ENCODE measurements around the gene SNX13.
"Not testable (repeated sequence)": the region's sequence is repeated elsewhere in the genome, so short reads cannot be mapped to it uniquely, and the experiment has no call there.

Gene SNX13

DNA sequence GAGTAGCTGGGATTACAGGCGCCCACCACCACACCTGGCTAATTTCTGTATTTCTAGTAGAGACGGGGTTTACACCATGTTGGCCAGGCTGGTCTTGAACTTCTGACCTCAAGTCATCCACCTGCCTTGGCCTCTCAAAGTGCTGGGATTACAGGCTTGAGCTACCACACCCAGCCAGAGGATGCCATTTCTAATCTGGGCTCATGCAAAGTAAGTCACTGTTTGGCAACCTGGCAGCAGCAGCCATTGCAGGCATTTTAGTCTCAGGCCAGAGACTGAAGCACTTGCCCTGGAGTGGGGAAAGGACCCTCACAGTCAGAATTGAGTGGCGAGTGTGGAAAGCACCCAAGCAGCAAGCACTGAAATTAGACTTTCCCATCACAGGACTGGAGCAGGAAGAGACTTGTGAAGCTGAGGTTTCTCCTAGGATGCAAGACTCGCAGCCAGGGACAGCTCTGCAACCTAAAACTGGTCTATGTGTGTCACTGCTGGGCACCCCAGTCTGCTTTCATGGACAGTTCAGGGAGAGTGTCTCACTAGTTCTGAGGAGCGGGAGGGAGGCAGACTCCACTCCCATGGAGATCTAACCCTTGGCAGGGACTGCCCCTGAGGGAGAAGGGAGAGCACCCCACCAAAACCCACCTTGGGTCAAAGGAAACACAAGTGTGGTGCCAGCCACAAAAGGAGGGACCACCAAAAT lies 27.6 kb downstream of the SNX13 start:
- DNase-seq: no peak

- DNase-seq: no peak
Measured at GRCh38 chr7:17912050-17912449, 28.2 kb downstream of the SNX13 start.

DNA sequence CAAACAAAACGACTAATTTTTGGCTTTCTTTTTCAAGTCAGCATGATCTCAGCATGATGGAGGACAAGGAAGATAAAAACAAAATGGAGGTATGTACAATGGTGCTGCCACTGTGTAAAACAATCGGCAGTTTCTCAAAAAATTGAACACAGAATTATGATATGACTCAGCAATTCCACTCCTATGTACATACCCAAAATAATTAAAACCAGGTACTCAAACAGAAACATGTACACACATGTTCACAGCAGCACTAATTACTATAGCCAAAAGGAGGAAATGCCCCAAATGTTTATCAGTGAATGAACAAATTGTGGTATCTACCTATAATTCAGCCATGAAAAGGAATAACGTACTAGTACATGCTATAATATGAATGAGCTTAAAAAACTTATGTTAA lies 29.9 kb downstream of the SNX13 start:
- no peak for DNase-seq

- not testable (repeated sequence) for DNase-seq
Measured at GRCh38 chr7:17909310-17909709, 31.0 kb downstream of the SNX13 start.

DNA sequence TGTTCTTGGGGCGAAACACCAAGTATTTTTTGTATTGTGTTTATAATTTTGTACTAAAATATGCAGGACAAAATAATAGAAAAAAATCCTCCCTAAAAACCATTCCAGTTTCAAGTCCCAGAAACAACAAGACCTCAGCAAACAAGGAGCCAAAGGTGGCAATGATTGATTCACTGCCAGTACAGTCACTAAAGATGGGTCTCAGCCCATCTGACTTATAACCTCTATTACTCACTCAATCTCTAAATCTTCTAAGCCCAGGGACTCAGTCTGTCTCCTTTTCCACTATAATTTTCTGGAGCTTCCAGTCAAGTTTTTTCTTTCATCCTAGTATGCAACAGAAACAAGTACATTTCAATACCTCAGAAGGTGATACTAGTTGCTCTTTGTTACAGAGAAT lies 33.3 kb downstream of the SNX13 start:
- DNase-seq: no peak

DNA sequence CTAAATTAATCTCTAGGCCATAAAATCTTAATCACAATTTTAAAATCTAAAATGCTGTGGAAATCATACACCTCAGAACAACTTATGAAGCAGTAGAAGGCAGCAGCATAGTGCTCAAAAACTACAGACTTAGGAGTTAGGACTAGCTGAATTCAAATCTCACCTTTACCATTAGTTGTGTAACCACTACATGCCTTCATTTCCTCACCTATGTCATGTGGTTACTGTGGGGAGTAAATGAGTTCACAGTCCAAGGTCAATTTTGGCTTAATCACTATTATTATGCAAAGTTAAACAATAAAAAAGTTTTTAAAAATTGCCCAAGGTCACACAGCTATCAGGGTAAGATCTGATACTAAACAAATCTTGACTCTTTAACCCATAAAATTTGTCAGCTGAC lies 37.0 kb downstream of the SNX13 start:
- DNase-seq: no peak

GRCh38 chr7:17902599-17902998 lies 37.7 kb downstream of the SNX13 start:
- DNase-seq: no peak

DNA sequence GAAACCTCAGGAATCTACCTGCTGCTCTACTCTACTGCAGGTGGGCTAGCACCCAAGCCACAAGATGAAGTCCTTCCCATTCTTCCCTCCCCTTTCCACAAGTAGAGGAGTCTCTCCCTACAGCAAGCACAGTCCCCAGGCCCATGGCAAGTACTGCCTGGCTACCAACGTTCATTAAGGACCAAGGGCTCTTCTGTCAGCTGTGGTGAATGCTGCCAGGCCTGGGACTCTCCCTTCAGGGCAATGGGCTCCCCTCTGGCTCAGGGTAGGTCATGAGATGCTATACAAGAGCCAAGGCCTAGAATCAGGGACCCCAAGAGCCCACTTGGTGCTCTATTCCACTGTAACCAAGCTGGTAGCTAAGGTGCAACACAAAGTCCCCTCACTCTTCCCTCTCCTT lies 39.8 kb downstream of the SNX13 start:
- DNase-seq: no peak

DNA sequence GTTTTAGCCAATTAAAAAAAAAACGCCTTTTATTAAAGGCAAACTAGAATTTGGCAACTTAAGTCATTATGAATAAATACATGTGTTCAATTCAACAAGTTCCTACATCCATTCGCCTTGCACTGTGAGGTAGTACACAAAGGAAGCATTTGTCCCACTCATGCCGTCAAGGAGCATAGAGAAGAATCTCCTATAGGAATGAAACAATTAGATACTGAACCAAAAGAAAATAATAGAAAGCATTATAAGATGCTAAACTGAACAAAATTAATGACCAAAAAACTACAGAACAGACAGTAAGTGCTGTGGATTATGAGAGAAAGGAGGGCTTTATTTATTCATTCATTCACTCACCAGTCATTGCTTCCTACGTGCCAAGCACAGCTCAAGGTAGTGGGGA lies 42.2 kb downstream of the SNX13 start:
- DNase-seq: no peak

DNA sequence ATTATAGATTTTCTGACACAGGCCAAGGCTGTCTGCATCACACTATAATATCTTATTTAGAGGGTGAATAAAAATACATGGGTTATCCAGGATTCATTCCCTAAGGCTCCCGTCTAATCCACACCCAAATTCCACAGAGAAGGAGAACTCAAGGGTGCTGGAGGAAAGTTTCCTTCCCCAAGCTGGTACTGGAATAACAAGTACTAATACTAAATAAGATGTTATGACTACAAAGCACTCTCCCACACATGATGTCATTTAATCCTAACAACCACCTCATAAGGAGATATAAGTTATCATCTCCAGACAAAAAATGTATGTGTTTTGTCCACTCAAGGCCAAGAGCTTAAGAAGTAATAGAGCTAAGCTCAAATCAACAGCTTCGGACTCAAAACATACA lies 53.0 kb downstream of the SNX13 start:
- DNase-seq: no peak

- no peak for DNase-seq
Measured at GRCh38 chr7:17882685-17883084, 57.6 kb downstream of the SNX13 start.

DNA sequence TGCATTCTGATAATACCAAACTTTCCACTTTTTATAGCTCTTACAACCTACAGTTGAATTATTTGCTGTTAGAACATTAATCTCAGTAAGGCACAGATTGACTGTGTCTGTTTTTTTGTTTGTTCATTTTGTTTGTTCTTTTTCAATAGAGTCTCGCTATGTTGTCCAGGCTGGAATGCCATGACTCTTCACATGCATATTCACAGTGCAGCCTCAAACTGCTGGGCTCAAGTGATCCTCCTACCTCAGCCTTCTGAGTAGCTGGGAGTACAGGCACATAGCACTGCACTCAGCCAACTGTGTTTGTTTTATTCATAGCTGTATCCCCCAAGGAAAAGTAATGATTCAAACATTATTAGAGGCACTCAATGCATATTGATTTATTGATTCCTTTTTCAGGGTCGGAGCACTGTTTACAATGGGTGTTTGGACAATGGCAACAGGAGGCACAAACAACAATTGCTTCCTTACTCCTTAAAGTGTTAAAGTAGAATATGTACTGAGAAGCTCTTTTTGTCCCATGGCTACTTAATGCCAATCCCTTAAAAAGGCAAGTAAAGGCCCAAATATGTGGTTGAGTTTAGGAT lies 61.1 kb downstream of the SNX13 start:
- no peak for DNase-seq

DNA sequence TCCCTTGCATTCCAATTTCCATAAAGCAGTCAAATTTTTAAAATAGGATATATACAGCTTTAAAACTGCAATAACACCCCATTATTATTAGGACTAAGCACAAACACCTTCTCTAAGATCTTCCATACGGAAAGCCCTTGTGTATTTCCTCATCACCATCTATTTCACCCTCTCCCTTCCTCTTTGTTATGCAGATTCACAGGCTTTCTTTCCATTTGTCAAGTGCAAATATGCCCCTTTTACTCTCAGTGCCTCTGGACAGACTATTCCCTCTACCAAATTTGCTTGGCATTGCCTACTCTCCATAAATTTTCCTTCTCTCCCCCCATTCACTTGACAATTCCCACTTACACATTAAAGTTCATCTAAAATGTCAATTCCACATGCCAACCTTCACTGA lies 61.7 kb downstream of the SNX13 start:
- no peak for DNase-seq

DNA sequence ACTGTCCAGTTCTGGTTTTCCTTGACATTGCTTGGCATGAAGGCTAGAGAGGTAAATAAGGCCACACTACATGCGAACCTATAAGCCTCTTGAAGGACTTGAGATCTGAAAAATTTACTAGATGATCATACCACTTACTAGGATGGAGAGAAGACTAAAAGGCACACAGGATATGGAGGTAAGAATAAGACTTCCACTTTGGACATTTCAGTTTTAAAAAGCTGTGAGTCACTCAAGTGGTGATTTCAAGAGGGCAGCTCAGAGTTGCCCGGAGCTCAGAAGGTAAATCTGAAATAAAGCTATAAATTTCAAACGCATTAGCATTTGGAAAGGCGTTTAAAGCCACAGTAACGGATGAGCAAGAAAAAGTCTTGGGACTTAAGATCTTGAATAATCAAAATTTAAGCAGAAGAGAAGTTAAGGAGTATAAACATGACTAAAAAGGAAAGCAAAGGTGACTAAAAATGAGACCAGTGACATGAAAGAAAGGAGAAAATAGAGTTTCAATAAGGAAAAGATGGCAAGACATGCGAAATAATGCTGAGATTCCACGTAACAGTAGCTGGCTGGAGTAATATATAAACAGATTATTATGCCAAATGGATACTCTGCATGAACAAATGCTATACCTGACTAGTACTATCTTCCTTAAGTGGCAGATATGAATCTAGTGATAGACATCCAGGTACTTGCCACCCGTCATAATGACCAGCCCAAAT lies 68.3 kb downstream of the SNX13 start:
- no peak for DNase-seq

- DNase-seq: no peak
Measured at GRCh38 chr7:17870406-17870805, 69.9 kb downstream of the SNX13 start.

DNA sequence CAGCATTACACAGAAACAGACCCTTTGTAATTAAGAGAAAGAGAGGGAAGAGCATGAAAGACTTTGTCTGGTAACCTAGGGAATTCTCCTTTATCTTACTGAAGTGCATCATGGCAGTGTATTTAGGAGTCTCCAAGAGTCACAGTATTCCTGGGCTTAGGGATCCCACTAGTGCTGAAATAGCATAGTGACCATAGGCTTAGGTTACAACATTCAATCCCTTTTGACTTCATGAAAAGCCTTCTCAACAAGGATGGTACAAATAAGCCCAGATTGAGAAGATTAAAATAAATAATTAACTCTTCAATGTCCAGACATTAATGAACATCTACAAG lies 76.5 kb downstream of the SNX13 start:
- no peak for DNase-seq

- DNase-seq: no peak
Measured at GRCh38 chr7:17863095-17863808, 77.0 kb downstream of the SNX13 start.

DNA sequence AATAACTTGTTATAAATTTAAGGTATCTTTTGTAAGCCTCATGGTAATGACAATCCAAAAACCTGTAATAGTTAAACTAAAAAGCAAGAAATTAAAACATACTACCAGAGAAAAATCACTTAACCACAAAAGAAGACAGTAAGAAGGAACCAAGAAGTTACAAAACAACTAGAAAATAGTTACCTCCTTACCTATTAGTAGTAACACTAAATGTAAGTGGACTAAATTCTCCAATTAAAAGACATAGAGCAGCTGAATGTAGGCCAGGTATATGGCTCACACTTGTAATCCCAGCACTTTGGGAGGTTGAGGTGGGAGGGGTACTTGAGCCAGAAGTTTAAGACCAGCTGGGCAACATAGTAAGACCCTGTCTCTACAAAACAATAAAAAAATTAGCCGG lies 84.0 kb downstream of the SNX13 start:
- no peak for DNase-seq

DNA sequence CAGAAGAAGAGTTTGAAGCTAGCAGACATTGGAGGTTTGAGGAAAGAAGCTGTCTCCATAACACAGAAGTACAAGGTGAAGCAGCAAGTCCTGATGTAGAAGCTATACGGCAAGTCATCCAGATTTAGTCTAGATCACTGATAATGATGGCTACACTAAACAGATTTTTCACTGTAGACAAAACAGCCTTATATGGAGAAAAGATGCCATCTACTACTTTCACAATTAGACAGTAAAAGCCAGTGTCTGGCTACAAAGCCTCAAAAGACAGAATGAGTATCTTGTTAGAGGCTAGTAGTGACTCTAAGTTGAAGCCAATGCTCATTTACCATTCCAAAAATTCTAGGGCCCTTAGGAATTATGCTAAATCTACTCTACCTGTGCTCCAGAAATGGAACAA lies 85.1 kb downstream of the SNX13 start:
- DNase-seq: no peak

DNA sequence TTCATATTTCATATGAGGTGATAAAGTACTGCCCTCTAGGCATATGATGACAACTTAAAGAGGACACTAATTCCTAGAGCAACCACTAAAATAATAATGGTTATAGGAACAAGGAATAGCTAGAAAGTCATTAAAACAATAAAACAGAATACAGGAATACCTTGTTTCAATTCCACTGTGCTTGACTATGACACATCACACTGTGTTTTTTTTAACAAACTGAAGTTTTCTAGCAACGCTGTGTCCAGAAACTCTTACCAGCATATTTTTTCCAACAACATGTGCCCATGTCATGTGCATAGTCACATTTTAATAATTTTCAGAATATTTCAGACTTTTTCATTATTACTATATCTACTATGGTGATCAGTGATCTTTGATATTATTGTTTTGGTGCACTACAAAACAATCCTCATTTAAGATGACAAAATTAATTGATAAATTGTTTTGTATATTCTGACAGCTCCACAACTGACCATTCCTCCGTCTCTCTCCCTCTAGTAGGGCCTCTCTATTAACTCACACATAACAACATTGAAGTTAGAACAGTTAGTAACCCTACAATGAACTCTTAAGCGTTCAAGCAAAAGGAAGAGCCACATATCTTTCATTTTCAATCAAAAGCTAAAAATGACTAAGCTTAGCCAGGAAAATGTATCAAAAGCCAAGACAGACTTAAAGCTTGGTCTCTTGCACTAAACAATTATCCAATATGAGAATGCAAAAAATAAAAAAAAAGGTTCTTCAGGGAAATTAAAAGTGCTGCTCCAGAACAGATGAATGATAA lies 85.8 kb downstream of the SNX13 start:
- no peak for DNase-seq

- no peak for DNase-seq
Measured at GRCh38 chr7:17852361-17852760, 87.9 kb downstream of the SNX13 start.

- DNase-seq: no peak
Measured at GRCh38 chr7:17849504-17849903, 90.8 kb downstream of the SNX13 start.

- no peak for DNase-seq
Measured at GRCh38 chr7:17848516-17848915, 91.8 kb downstream of the SNX13 start.
